HG03097 (cell line): ENCODE measurements around the gene KLHL8.

Experiments used
- ATAC-seq: cut with Tn5 transposase; IDR thresholded peaks from one replicate; pipeline ENCODE4 v1.9.1; 2021; ENCODE audit not compliant: unreplicated experiment, low FRiP score

The KLHL8 gene

GRCh38 chr4:87128006-87128705, 92.3 kb downstream of the KLHL8 start:
- no peak for ATAC-seq

DNA sequence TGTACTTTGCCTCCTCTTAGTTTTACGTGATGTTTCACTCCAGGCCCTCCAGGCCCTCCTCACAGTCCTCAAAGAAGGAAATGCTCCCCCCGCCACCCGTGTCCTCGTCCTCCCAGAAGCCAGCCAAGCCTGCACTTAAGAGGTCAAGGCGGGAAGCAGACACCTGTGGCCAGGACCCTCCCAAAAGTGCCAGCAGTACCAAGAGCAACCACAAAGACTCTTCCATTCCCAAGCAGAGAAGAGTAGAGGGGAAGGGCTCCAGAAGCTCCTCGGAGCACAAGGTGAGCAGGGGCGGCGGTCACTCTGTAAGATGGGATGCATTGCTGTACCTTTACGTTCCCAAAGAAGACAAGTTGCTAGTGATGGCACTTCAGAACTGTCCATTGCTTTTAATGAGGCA, 94.4 kb downstream of the KLHL8 start:
- ATAC-seq: no peak

DNA sequence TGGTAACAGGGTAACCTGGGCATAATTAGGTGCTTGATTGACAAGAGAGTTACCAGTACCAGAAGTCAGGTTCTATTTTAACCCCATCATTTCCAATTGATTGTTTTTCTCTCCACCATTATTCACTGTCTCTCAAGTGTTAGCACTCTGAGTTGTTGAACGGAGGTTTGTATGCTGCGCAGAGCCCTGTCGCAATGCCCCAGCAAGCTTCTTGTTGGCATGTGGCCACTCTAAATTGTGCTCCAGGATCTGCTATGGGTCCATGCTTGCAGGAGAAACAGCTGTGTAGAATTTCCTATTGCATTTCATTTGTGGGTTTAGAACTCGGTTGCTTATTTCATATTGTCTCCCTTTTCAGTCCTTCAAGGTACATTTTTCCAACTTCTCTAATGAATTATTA, 98.2 kb downstream of the KLHL8 start:
- ATAC-seq: no peak

DNA sequence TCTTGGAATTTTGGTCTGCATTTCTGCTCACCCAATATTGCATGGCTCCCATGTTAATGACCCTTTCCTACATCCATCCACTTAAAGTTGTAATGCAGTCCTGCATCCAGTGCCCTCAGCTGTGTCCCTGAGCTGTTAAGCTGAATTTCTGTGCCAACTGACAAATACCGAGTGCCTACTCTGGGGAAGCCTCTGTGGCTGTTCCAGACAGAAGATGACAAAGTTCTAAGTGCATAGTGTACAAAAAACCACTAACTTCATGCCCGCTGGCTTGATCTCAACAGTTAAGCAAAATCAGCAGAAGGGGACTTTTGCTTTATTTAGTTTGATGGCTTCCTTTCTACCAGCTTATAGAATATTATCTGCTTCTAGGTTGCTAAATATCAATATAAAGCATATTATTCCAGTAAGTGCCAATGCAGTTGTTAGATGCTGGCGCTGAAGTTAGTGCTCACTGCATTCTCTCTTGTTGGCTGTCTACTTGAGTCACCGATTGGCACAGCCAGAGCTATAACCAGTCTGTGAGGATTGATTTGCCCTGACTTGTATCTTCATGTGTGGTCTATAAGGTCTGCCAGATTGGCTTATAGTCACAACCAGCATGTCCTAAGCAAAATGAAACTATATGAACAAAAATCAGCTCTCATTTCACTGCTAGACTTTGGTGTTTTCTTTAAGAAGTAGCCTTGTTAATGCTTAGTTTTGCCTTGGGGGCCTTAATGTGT, 98.9 kb downstream of the KLHL8 start:
- ATAC-seq: no peak

GRCh38 chr4:87120411-87121162, 99.8 kb downstream of the KLHL8 start:
- no peak for ATAC-seq

- no peak for ATAC-seq
Measured at GRCh38 chr4:87120010-87120409, 100.4 kb downstream of the KLHL8 start.

- no peak for ATAC-seq
Measured at GRCh38 chr4:87118826-87119225, 101.6 kb downstream of the KLHL8 start.

GRCh38 chr4:87118421-87118820, 102.0 kb downstream of the KLHL8 start:
- no peak for ATAC-seq

GRCh38 chr4:87117732-87118075, 102.7 kb downstream of the KLHL8 start:
- no peak for ATAC-seq

DNA sequence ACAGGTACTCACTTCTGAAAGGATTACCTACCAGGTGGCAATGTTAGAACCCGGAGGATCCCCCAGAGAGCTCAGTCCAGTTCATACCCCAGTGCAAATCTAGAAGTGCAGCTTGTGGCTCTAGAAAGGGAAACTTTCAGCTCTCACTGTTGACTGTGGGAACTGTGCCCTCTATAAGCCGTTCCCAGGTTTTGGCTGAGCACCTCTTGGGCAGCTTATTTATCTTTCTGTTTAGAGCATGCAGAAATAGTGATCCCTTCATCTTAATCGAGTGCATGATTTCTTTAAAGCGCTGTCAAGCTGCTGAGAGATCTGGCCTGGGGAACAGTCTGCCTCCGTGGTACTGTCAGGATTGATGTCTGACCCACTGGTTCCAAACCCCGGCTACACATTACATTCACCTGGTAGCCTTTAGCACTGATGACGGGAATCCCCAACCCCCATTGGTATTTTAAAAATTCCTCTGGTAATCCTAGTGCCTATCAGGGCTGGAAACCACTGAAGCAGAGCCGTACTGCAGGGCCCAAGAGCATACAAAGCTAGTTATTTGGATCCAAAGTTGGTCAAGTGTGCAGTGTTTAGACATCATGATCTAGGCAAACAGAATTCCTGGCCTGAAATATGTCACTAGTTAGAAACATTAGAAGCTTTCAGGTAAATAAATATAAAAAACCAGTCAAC, 103.2 kb downstream of the KLHL8 start:
- ATAC-seq: no peak

- no peak for ATAC-seq
Measured at GRCh38 chr4:87116231-87116630, 104.2 kb downstream of the KLHL8 start.

DNA sequence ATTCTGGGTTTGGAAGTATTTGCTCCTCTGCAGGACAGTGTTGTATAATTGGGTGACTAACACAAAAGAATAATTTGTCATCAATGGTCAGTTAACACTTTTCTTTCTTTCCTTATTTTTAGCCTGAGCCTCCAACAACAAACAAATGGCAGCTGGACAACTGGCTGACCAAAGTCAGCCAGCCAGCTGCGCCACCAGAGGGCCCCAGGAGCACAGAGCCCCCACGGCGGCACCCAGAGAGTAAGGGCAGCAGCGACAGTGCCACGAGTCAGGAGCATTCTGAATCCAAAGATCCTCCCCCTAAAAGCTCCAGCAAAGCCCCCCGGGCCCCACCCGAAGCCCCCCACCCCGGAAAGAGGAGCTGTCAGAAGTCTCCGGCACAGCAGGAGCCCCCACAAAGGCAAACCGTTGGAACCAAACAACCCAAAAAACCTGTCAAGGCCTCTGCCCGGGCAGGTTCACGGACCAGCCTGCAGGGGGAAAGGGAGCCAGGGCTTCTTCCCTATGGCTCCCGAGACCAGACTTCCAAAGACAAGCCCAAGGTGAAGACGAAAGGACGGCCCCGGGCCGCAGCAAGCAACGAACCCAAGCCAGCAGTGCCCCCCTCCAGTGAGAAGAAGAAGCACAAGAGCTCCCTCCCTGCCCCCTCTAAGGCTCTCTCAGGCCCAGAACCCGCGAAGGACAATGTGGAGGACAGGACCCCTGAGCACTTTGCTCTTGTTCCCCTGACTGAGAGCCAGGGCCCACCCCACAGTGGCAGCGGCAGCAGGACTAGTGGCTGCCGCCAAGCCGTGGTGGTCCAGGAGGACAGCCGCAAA, 106.0 kb downstream of the KLHL8 start:
- ATAC-seq: no peak

DNA sequence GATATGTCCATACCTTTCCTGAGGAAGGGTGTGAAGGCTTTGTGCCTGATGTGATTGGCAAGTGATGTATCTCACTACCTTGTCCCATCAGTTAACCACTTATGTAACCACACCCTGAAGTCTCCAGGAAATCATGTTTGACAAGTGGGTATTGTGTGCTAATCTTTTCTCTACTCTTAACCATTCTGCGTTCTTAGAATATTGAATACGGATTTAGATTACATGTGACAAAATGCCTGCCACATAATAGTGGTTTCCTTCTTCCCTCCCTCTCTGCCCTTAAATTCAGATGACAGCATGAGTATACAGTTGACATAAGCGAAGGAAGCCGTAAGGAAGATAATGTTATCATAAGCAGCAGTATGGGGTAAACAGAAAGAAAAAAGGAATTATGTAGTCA, 108.4 kb downstream of the KLHL8 start:
- no peak for ATAC-seq
